ENCODE data around the gene MZT2A.
"Not testable (repeated sequence)": the region's sequence is repeated elsewhere in the genome, so short reads cannot be mapped to it uniquely, and the experiment has no call there.

Gene MZT2A

GRCh38 chr2:131521961-131522781, 30.0 kb upstream of the MZT2A start:
- Histone ChIP-seq H3K9me3 (ENCODE audit: severe bottlenecking) (no peaks in the 10 kb centered on the region), H3K4me3 (ENCODE audit: severe bottlenecking) (no peak overlapping the region), H3K4me1 (ENCODE audit: insufficient read depth, poor library complexity, severe bottlenecking) (no peaks in the 10 kb centered on the region), H3K27me3 (ENCODE audit: insufficient read depth, poor library complexity, severe bottlenecking) (no peaks in the 10 kb centered on the region), H3K36me3 (ENCODE audit: low read depth) (no peaks in the 10 kb centered on the region), H3K27ac (ENCODE audit: poor library complexity, severe bottlenecking) (no peak overlapping the region)
- ATAC-seq (ENCODE audit: low read depth) (0 out of 3 replicates have a peak, but pooled peaks have one; percentile 12), DNase-seq (ENCODE audit: low spot score) (no peak)
- no peak for TF ChIP-seq CTCF (IDR thresholded peaks at IDR 0.05; ENCODE audit: poor library complexity, severe bottlenecking)

DNA sequence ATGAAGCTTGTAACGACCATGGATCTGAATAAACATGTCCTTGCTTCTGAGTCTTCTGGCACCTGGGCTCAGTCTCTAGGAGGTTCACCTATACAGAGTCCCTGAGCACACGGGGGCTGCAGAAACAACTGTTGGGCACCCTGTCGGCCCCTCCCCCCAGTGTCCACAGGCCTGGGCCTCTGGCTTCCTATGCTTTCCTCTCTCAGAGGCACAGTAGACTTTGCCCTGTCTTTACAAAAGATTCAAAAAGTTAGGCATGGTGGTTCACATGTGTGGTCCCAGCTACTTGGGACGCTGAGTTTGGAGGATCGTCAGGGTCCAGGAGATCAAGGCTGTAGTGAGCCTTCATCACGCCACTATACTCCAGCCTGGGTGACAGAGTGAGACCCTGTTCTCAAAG, 29.3 kb upstream of the MZT2A start:
- not testable (repeated sequence) for H3K4me1 ChIP-seq (ENCODE audit: insufficient read depth, poor library complexity, severe bottlenecking); H3K27ac ChIP-seq (ENCODE audit: poor library complexity, severe bottlenecking); ATAC-seq (ENCODE audit: low read depth); H3K4me3 ChIP-seq (ENCODE audit: severe bottlenecking); H3K9me3 ChIP-seq (ENCODE audit: severe bottlenecking); H3K36me3 ChIP-seq (ENCODE audit: low read depth); H3K27me3 ChIP-seq (ENCODE audit: insufficient read depth, poor library complexity, severe bottlenecking); DNase-seq (ENCODE audit: low spot score)

DNA sequence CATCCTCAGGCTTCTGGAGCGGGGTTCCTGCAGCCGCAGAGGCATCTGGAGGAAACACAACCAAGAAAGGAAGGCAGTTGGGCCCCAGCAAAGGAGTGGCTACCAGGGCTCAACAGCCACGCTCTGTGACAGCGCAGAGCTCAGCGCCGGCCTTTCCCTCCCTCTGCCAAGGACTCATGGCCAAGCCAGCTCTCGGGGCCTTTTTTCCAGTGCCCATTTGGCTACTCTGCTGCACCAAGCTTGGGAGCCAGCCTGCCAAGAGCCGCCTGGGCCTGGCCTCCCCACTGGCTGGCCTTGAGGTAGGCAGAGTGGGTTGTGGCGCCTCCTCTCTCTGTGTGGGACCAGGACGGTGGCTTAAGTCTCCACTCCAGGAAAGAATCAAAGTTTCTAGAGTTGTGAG, 28.3 kb upstream of the MZT2A start:
- H3K4me1 ChIP-seq (ENCODE audit: insufficient read depth, poor library complexity, severe bottlenecking), result no peaks in the 10 kb centered on the region
- DNase-seq (ENCODE audit: low spot score), result no peak
- no peaks in the 10 kb centered on the region for H3K9me3 ChIP-seq (ENCODE audit: severe bottlenecking)
- no peak overlapping the region for H3K27ac ChIP-seq (ENCODE audit: poor library complexity, severe bottlenecking)
- no peaks in the 10 kb centered on the region for H3K27me3 ChIP-seq (ENCODE audit: insufficient read depth, poor library complexity, severe bottlenecking)
- no peak for ATAC-seq (ENCODE audit: low read depth)
- no peak overlapping the region for H3K4me3 ChIP-seq (ENCODE audit: severe bottlenecking)
- TF ChIP-seq CTCF (IDR thresholded peaks at IDR 0.05; ENCODE audit: poor library complexity, severe bottlenecking), result no peak
- no peaks in the 10 kb centered on the region for H3K36me3 ChIP-seq (ENCODE audit: low read depth)

- not testable (repeated sequence) for H3K4me3 ChIP-seq (ENCODE audit: severe bottlenecking); H3K36me3 ChIP-seq (ENCODE audit: low read depth); ATAC-seq (ENCODE audit: low read depth); DNase-seq (ENCODE audit: low spot score); H3K9me3 ChIP-seq (ENCODE audit: severe bottlenecking); H3K4me1 ChIP-seq (ENCODE audit: insufficient read depth, poor library complexity, severe bottlenecking); H3K27me3 ChIP-seq (ENCODE audit: insufficient read depth, poor library complexity, severe bottlenecking); H3K27ac ChIP-seq (ENCODE audit: poor library complexity, severe bottlenecking)
Measured at GRCh38 chr2:131519871-131520470, 27.8 kb upstream of the MZT2A start.

DNA sequence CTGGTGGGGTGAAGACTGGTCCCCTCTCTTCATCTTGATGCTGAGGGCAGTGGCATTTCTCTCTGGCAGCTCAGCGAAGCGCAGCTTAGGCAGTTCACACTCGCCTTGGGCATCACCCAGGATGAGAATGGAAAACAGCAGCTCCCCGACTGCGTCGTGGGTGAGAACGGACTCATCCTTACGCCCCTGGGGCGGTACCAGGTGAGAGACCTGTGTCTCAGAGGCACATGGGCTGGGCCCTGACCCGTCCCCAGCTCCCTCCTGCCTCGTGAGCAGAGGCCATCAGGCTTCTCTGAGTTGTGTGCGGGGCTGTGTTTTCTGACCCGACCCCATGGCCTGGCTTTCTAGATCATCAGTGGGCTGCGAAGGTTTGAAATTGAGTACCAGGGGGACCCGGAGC, 27.3 kb upstream of the MZT2A start:
- TF ChIP-seq CTCF (IDR thresholded peaks at IDR 0.05; ENCODE audit: poor library complexity, severe bottlenecking), result no peak
- no peak overlapping the region for H3K27ac ChIP-seq (ENCODE audit: poor library complexity, severe bottlenecking)
- no peak for ATAC-seq (ENCODE audit: low read depth)

DNA sequence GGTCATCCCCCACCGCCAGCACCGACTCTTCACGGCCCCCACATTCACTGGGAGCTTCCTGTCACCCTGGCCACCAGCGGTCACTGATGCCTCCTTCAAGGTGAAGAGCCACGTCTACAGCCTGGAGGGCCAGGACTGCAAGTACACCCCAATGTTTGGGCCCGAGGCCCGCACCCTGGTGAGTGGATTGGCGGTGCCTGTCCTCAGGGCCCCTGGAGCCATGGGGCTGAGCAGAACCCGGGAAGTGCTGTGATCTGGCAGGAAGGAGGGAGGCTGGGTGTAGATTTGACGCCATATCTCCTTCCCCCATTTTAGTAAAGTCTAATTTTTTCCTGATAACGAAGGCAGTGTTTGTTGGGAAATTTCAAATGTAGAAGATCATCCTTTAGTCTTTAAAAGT, 26.3 kb upstream of the MZT2A start:
- not testable (repeated sequence) for ATAC-seq (ENCODE audit: low read depth); H3K4me1 ChIP-seq (ENCODE audit: insufficient read depth, poor library complexity, severe bottlenecking); H3K27ac ChIP-seq (ENCODE audit: poor library complexity, severe bottlenecking); H3K36me3 ChIP-seq (ENCODE audit: low read depth); H3K9me3 ChIP-seq (ENCODE audit: severe bottlenecking); H3K27me3 ChIP-seq (ENCODE audit: insufficient read depth, poor library complexity, severe bottlenecking); H3K4me3 ChIP-seq (ENCODE audit: severe bottlenecking); DNase-seq (ENCODE audit: low spot score)

More for the DNA sequence above, 27.3 kb upstream of the MZT2A start:
- DNase-seq (ENCODE audit: low spot score), result no peak
- Histone ChIP-seq H3K4me1 (ENCODE audit: insufficient read depth, poor library complexity, severe bottlenecking) (no peaks in the 10 kb centered on the region), H3K9me3 (ENCODE audit: severe bottlenecking) (no peaks in the 10 kb centered on the region), H3K4me3 (ENCODE audit: severe bottlenecking) (no peak overlapping the region), H3K27me3 (ENCODE audit: insufficient read depth, poor library complexity, severe bottlenecking) (no peaks in the 10 kb centered on the region), H3K36me3 (ENCODE audit: low read depth) (no peaks in the 10 kb centered on the region)

DNA sequence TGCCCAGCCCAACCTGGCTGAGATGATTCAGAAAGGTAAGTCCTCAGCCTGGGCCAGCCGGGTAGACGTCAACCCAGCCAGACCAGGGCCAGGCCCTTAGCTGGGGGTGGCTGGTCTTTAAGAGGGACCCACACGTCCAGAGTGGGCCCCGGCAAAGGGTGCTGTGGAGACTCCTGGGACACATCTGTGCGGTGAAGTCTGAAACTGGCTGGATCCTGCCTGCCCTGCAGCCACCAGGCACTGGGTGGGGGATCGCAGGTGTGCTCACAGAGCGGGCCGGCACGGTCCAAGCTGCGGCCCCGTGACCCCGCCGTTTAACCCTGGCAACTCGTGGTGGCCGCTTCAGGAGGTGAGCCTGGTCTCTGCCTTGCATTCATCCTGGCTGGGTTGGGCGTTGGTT, 25.7 kb upstream of the MZT2A start:
- not testable (repeated sequence) for H3K4me3 ChIP-seq (ENCODE audit: severe bottlenecking); H3K4me1 ChIP-seq (ENCODE audit: insufficient read depth, poor library complexity, severe bottlenecking); H3K27me3 ChIP-seq (ENCODE audit: insufficient read depth, poor library complexity, severe bottlenecking); H3K27ac ChIP-seq (ENCODE audit: poor library complexity, severe bottlenecking); H3K36me3 ChIP-seq (ENCODE audit: low read depth); ATAC-seq (ENCODE audit: low read depth); H3K9me3 ChIP-seq (ENCODE audit: severe bottlenecking); DNase-seq (ENCODE audit: low spot score)

All from RWPE2 (cell line).